GM10248 (cell line): Measurements from ENCODE around the gene EXOC1.
"Not testable (repeated sequence)": the region's sequence is repeated elsewhere in the genome, so short reads cannot be mapped to it uniquely, and the experiment has no call there.

ENCODE experiments used
- CTCF ChIA-PET: fragments of 300-600 bp; sonication (Branson Sonifier 250); formaldehyde crosslinking; extraction: SDS; loops from one replicate; lab custom pipeline; 2021; ENCODE audit warnings: antibody characterized with exemption; lab: Yijun Ruan, JAX
- POLR2A ChIA-PET: fragments of 350-650 bp; sonication (Branson Sonifier 250); formaldehyde crosslinking; extraction: SDS; loops from one replicate; lab custom pipeline; 2020; ENCODE audit warnings: antibody characterized with exemption; lab: Yijun Ruan, JAX
- DNase-seq: peaks from one replicate; pipeline ENCODE4 v3.0.0; 2012; ENCODE audit errors: extremely low spot score
- TF ChIP-seq, protein P1 (sequence below): IDR thresholded peaks from 2 replicates; pipeline ENCODE4 v1.5.1; 2012; ENCODE audit warnings: mild to moderate bottlenecking, low read depth; ENCODE audit errors: extremely low read depth, missing control alignments, control extremely low read depth

The EXOC1 gene

DNA sequence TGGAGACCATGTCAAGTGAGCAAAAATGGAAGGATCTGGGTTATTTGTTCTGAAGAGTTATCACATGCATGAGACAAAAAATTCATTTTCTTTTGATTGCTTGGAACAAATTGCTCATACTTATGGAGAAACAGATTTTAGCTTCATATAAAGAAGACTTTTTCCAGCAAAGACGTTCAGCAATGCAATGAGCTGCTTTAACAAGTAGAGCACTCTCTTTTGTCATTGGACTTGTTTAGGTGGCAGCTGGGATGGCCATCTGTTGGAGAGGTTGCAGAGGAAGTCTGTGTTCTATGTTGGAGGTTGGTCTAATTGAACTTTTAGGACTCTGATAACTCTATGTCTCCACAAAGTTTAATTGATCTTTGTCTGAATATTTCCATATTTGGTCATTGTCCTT is 75.4 kb downstream of the EXOC1 start:
- ChIA-PET CTCF (interaction anchor here (0.9 to 2.3 kb wide), 4 partner anchors 12 to 62 kb away, joined by 3 to 5 read pairs (median 3); no protein-coding TSS in a partner anchor), POLR2A (no interaction called here)
- TF ChIP-seq, protein P1, sequence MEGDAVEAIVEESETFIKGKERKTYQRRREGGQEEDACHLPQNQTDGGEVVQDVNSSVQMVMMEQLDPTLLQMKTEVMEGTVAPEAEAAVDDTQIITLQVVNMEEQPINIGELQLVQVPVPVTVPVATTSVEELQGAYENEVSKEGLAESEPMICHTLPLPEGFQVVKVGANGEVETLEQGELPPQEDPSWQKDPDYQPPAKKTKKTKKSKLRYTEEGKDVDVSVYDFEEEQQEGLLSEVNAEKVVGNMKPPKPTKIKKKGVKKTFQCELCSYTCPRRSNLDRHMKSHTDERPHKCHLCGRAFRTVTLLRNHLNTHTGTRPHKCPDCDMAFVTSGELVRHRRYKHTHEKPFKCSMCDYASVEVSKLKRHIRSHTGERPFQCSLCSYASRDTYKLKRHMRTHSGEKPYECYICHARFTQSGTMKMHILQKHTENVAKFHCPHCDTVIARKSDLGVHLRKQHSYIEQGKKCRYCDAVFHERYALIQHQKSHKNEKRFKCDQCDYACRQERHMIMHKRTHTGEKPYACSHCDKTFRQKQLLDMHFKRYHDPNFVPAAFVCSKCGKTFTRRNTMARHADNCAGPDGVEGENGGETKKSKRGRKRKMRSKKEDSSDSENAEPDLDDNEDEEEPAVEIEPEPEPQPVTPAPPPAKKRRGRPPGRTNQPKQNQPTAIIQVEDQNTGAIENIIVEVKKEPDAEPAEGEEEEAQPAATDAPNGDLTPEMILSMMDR, result no peak
- no peak for DNase-seq

DNA sequence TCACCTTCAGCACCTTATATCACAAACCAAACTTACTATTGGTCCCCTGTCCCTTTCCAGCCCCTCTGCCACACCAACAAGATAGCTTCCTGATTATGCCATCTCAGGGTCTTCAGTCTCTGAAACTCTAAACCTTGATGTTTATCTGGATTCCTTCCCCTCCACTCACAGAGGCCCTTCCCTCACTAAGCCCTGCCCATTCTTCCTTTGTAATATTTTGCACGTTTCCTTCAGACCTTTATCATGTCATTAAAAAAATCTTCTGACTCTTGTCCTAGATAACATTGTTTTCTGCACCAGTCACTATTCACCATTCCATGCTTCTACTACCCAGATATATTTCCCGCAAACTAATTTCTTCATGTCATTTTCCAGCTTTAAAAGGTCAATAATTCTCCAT is 77.6 kb downstream of the EXOC1 start:
- CTCF ChIA-PET, result interaction anchor here (1.4 to 6.7 kb wide), 3 partner anchors 10 to 17 kb away, joined by 5 to 53 read pairs (median 5); partner anchors contain the start of gene CEP135
- DNase-seq, result no peak
- TF ChIP-seq, protein P1, result no peak
- POLR2A ChIA-PET, result no interaction called here

DNA sequence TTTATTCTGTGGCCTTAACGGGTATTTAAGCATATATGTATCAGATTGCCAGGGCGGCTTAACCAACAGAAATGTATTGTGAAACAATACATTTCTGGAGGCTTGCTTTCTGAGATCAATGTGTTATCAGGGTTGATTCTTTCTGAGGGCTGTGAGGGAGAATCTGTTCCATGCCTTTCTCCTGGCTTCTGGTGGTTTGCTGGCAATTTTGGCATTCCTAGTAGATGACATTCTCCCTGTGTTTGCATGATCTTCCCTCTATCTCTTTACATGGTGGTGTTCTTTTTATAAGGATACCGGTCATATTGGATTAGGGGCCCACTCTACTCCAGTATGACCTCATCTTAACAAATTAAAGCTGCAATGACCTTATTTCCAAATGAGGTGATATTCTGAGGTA is 78.4 kb downstream of the EXOC1 start:
- TF ChIP-seq, protein P1, result no peak
- POLR2A ChIA-PET, result no interaction called here
- no peak for DNase-seq
- CTCF ChIA-PET, result interaction anchor here (1.2 to 6.7 kb wide), 7 partner anchors 9 to 42 kb away, joined by 3 to 53 read pairs (median 5); partner anchors contain the start of gene CEP135

DNA sequence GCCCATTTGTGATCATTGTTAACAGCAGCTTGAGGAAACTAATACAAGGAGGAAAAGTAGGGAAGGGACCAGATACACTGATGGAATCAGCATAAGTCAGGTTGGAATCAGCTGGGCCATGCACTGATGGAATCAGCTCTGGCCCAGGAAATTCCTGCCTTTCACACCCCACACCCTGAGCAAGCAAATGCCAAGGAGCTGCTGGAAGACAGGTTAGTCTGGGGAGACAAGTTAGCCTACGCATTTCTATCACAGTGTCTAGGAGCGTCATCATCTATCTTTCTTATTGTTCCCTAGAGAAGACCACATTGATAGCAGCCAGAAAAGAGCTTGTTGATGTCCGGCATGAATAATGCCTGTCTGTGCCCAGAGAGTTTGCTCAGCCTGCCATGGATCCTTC is 79.1 kb downstream of the EXOC1 start:
- ChIA-PET POLR2A (no interaction called here), CTCF (interaction anchor here (0.7 to 6.7 kb wide), 8 partner anchors 10 to 78 kb away, joined by 3 to 53 read pairs (median 4); partner anchors contain the start of gene CEP135)
- no peak for DNase-seq
- TF ChIP-seq, protein P1, result no peak

DNA sequence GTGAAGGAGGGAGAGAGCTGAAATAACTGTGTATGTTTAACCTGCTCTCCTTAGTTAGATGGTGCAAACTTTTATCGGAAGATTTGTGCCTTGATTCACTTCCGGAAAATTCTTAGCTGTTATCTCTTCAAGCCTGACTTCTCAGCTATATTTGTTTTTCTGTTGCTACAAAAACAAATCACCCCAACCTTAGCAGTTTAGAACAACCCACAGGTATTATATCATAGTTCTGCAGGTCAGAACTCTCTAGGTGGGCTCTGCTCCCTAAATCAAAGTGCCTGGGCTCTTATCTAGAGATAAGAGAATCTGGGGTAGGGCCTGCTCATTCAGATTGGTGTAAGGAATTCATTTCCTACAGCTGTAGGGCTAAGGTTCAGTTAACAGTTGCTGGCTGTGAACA is 80.2 kb downstream of the EXOC1 start:
- CTCF ChIA-PET, result interaction anchor here (1.2 to 6.7 kb wide), 5 partner anchors 9 to 77 kb away, joined by 3 to 53 read pairs (median 6); partner anchors contain the start of gene CEP135
- POLR2A ChIA-PET, result no interaction called here
- TF ChIP-seq, protein P1, result no peak
- DNase-seq, result no peak

DNA sequence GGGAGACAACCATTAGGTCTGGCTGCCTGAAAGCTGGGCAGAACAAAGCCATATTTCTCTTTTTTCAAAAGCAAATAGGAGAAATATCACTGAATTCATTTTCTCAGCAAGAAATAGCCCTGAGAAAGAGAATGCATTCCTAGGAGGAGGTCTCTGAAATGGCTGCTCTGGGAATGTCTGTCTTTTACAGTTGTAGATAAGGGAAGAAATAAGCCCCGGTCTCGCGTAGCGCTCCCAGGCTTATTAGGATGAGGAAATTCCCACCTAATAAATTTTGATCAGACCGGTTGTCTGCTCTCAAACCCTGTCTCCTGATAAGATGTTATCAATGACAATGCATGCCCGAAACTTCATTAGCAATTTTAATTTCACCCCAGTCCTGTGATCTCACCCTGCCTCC is 82.5 kb downstream of the EXOC1 start:
- CTCF ChIA-PET, result interaction anchor here (4.8 to 6.7 kb wide), 2 partner anchors 12 kb away, joined by 28 to 53 read pairs; partner anchors contain the start of gene CEP135
- DNase-seq, POLR2A ChIA-PET: not testable (repeated sequence)

DNA sequence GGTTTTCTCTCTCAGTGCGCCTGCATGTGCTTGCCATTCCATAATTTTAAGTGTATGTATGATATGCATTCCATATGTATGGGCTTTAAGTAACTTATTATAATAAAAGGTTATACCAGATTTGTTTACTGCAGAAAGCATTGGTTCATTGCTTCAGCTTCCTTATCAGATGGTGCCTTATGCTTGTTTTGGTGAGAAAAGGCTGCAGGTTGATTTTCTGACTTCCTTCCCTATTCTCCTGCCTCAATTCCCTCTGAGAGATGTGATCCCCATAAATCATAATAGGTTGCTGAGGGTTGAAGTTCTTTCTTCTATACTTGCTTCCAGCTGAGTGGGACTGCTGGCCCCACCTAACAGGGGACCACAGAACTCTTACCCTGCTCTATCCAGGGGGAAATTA is 85.0 kb downstream of the EXOC1 start:
- ChIA-PET CTCF (interaction anchor here (0.8 to 4.8 kb wide), 3 partner anchors 10 to 18 kb away, joined by 3 to 28 read pairs (median 3); partner anchors contain the start of gene CEP135), POLR2A (no interaction called here)
- TF ChIP-seq, protein P1, result no peak
- DNase-seq, result no peak
